GM12891 (cell line): ENCODE results near the gene JDP2. TPM values are rescaled to one million over a fixed set of nuclear protein-coding genes. Genes with fewer than 3 reads are reported as not detected.
A peak's percentile ranks its signal among the peaks of the same experiment; 100 is the strongest.
"Not testable (repeated sequence)": the region's sequence is repeated elsewhere in the genome, so short reads cannot be mapped to it uniquely, and the experiment has no call there.

Experiments used
- DNase-seq: peaks from one replicate; pipeline ENCODE4 v3.0.0; 2011; ENCODE audit warnings: low spot score; ENCODE audit not compliant: insufficient read length
- FAIRE-seq: peaks from 2 replicates; lab custom pipeline; 2011; peaks lifted over from hg19 to GRCh38; lab: Jason Lieb, UNC
- PAX5 ChIP-seq: IDR thresholded peaks from 2 replicates; pipeline ENCODE4 v1.6.1; 2011; ENCODE audit warnings: low read length, moderate library complexity, mild to moderate bottlenecking; ENCODE audit not compliant: insufficient read depth, severe bottlenecking
- POLR2A ChIP-seq: IDR thresholded peaks from 2 replicates; pipeline ENCODE4 v1.6.1; 2011; ENCODE audit warnings: low read depth, low read length, control low read depth
- POLR2AphosphoS5 ChIP-seq: IDR thresholded peaks from 2 replicates; pipeline ENCODE4 v1.6.1; 2011; ENCODE audit warnings: low read depth, low read length, control low read depth
- POU2F2 ChIP-seq: IDR thresholded peaks from 2 replicates; pipeline ENCODE4 v1.6.1; 2011; ENCODE audit warnings: low read depth, mild to moderate bottlenecking, control low read depth, low read length, moderate library complexity
- SPI1 ChIP-seq: IDR thresholded peaks from 2 replicates; pipeline ENCODE4 v1.6.1; 2011; ENCODE audit warnings: low read depth, low read length, control low read depth
- TAF1 ChIP-seq: IDR thresholded peaks from 2 replicates; pipeline ENCODE4 v1.6.1; 2011; ENCODE audit warnings: low read depth, low read length, control low read depth
- polyA plus RNA-seq: library from polyadenylated mRNA; unstranded; fragments of >200 nt; gene quantifications from one replicate; pipeline ENCODE4 v1.2.1, GENCODE V29; 2012; ENCODE audit warnings: low read depth, missing spikeins, inconsistent platforms; ENCODE audit not compliant: missing spikeins

Gene JDP2, protein sequence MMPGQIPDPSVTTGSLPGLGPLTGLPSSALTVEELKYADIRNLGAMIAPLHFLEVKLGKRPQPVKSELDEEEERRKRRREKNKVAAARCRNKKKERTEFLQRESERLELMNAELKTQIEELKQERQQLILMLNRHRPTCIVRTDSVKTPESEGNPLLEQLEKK
- 8.5 TPM for polyA plus RNA-seq

DNA sequence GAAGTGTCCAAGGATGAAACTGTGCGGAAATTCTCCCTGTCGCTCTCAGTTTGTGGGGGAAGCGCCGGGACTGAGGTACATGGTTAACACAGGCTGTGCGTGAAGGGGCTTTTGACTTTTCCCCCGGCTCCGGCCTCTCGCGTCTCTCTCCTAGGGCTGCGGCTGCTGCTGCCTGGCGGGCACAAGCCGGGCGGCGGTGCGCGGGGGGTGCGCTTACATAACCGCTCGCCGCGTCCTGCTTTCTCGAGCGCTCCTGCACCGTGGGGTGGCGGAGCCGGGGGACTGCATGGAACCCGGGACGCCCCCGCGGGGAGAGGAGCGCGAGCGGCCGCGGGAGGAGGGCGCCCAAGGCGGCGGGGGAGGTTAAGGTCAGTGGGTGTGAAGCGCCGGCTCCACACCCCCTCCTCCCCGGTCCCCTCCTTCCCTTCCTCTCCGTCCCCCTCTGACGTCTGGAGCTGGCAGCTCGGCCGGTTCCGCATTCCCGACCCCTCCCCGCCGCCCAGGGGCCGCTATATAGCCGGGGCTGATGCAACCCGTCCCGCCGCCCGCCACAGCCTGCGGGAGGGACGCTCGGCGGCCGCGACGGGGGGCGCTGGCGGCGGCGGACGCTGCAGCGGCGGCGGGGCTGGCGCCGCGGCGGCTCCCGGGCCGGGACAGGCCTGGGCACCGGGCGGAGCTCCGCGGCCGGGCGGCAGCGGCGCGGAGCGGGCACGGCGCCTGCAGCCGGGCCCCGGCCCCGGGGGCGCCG is at the start of gene JDP2:
JDP2 (plus strand) TSS at position 541 of the 748 bp plus-strand sequence. CDS start 9,899 bp downstream, outside the sequence.
- DNase-seq (peak; percentile 47), FAIRE-seq (peak; percentile 73)
- 0 out of 2 replicates have a peak, but pooled peaks have one; percentile 6 for TF ChIP-seq SPI1
- TF ChIP-seq POLR2A, result no peak
- TF ChIP-seq TAF1, result no peak
- TF ChIP-seq POU2F2, result no peak
- no peak for TF ChIP-seq POLR2AphosphoS5
- no peak for TF ChIP-seq PAX5

- TF ChIP-seq POLR2AphosphoS5 (no peak), POU2F2 (no peak), PAX5 (no peak), TAF1 (no peak), SPI1 (no peak), POLR2A (no peak)
- no peak for FAIRE-seq
- no peak for DNase-seq
These were observed 48.4 kb upstream of the JDP2 start for GRCh38 chr14:75379246-75379929.

DNA sequence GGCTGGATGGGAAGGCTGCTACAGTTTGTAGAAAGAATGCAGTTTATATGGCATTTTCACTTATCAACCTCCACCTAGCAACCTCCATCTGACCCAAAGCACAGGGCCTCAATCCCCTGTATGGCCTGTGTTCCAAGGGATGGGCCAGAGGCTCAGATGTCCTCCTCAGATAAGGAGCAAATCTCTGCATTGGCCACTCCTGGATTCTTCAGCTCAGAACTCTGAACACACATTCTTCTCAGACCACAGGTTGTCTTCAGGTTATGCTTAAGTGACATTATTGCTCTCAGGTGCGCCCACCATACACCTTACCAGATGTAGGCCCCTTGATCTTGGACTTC is 47.9 kb upstream of the JDP2 start:
- TF ChIP-seq PAX5 (no peak), TAF1 (no peak), POLR2A (no peak), POU2F2 (no peak), POLR2AphosphoS5 (no peak), SPI1 (no peak)
- DNase-seq, result no peak
- no peak for FAIRE-seq

DNA sequence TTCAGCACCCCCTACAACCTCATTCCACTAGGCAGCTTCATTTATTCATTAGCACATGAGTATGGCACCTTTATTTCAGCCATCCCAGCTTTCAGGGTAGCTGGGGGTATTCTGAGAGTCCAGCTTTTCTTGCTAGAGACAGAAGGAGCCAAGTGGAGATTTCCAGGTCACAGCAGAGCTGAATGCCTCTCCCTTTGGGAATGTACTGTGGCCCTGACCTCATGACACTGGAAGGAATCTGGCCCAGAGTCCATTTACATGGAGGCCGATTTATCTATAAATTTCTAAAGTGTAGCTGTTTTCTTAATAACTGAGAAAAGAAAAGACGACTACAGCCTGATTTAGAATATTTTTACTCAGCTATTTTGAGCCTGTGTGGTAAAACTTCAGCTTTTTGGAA is 47.2 kb upstream of the JDP2 start:
- FAIRE-seq (no peak), DNase-seq (no peak)
- TF ChIP-seq POLR2A (no peak), TAF1 (no peak), SPI1 (no peak), POU2F2 (no peak), PAX5 (no peak), POLR2AphosphoS5 (no peak)

- DNase-seq (no peak), FAIRE-seq (no peak)
- TF ChIP-seq POLR2A (no peak), TAF1 (no peak), POLR2AphosphoS5 (no peak), SPI1 (no peak), POU2F2 (no peak), PAX5 (no peak)
These were observed 46.2 kb upstream of the JDP2 start for GRCh38 chr14:75381642-75382041.

DNA sequence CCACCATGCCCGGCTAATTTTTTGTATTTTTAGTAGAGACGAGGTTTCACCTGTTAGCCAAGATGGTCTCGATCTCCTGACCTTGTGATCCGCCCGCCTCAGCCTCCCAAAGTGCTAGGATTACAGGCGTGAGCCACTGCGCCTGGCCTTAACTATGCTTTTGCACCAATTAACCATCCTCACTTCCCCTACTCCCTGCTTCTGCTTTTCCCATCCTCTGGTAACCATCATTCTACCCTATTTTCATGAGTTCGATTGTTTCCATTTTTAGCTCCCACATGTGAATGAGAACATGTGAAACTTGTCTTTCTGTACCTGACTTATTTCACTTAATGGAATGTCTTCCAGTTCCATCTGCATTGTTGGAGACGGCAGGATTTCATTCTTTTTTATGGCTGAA is 44.6 kb upstream of the JDP2 start:
- FAIRE-seq, result peak; percentile 71

GRCh38 chr14:75383721-75384120 is 44.1 kb upstream of the JDP2 start:
- DNase-seq, result no peak
- TF ChIP-seq POLR2A, result no peak
- no peak for TF ChIP-seq TAF1
- TF ChIP-seq SPI1, result no peak
- peak; percentile 55 for FAIRE-seq

More for the DNA sequence above, 44.6 kb upstream of the JDP2 start:
- not testable (repeated sequence) for DNase-seq

- TF ChIP-seq PAX5 (no peak), SPI1 (no peak), POLR2AphosphoS5 (no peak), POLR2A (no peak), POU2F2 (no peak), TAF1 (no peak)
- no peak for DNase-seq
- FAIRE-seq, result no peak
These were observed 38.1 kb upstream of the JDP2 start for GRCh38 chr14:75389679-75390078.

- FAIRE-seq (no peak), DNase-seq (no peak)
- no peak for TF ChIP-seq PAX5
- TF ChIP-seq TAF1, result no peak
- TF ChIP-seq POU2F2, result no peak
- no peak for TF ChIP-seq SPI1
- TF ChIP-seq POLR2AphosphoS5, result no peak
- no peak for TF ChIP-seq POLR2A
These were observed 37.6 kb upstream of the JDP2 start for GRCh38 chr14:75390183-75390582.

DNA sequence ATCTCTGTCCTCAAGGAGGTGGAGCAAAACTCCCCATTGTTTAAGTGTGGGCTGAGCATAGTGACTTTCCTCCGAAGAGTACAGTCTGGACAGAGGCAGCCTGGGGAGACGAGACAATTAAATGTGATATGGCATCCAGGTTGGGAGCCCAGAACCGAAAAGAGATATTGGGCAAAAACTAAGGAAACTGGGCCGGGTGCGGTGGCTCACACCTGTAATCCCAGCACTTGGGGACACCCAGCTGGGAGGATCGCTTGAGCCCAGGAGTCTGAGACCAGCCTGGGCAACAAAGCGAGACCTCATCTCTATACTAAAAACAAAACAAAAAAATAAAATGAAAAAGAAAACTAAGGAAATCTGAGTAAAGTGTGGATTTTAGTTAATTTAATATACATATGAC is 35.9 kb upstream of the JDP2 start:
- FAIRE-seq, result no peak
- no peak for DNase-seq
- TF ChIP-seq POLR2A, result no peak
- no peak for TF ChIP-seq TAF1
- no peak for TF ChIP-seq POU2F2
- TF ChIP-seq PAX5, result no peak
- TF ChIP-seq POLR2AphosphoS5, result no peak
- no peak for TF ChIP-seq SPI1
